Activated naive CD4-positive, alpha-beta T cell treated with anti-CD3 and anti-CD28 coated beads for 36 hours (primary cell): ENCODE results near the gene FBXO31. TPM values are rescaled to one million over a fixed set of nuclear protein-coding genes. Genes with fewer than 3 reads are reported as not detected.
A peak's percentile ranks its signal among the peaks of the same experiment; 100 is the strongest.

ENCODE experiments used
- CTCF ChIA-PET: fragments of 350-600 bp; sonication (Branson Sonifier 250); formaldehyde crosslinking; loops from one replicate; lab custom pipeline; 2021; ENCODE audit warnings: antibody characterized with exemption; lab: Charles Lee
- DNase-seq: peaks from one replicate; pipeline ENCODE4 v3.0.0-alpha.2; 2020
- H3K27ac Mint-ChIP-seq: one replicate; pipeline ENCODE4 v1.8.0; 2021; ENCODE audit warnings: mild to moderate bottlenecking, mixed read lengths
- H3K27me3 Mint-ChIP-seq: one replicate; pipeline ENCODE4 v1.8.0; 2021; ENCODE audit warnings: low read depth, mixed read lengths
- H3K36me3 Mint-ChIP-seq: one replicate; pipeline ENCODE4 v1.8.0; 2021; ENCODE audit warnings: low read depth, mixed read lengths
- H3K4me1 Mint-ChIP-seq: one replicate; pipeline ENCODE4 v1.8.0; 2021; ENCODE audit warnings: low read depth, mixed read lengths
- H3K4me3 Mint-ChIP-seq: one replicate; pipeline ENCODE4 v1.8.0; 2021; ENCODE audit warnings: mild to moderate bottlenecking, moderate library complexity, mixed read lengths
- H3K9me3 Mint-ChIP-seq: one replicate; pipeline ENCODE4 v1.8.0; 2021; ENCODE audit warnings: mixed read lengths
- intact Hi-C: fragments of 100-400 bp; cut with micrococcal nuclease; formaldehyde crosslinking; loops from one replicate; pipeline ENCODE4 v1.15.1; 2023
- total RNA-seq, 2 experiments: library from RNA; stranded (reverse); gene quantifications; one replicate each; pipeline ENCODE4 v1.2.3, GENCODE V29; 2021

FBXO31 gene
- total RNA-seq, 2 experiments from 2014 or later: 26.4 to 26.7 TPM

GRCh38 chr16:87409781-87410180 is 26.2 kb upstream of the FBXO31 start:
- Mint-ChIP-seq H3K27me3 (no peaks in the 10 kb centered on the region), H3K4me1 (no peaks in the 10 kb centered on the region), H3K9me3 (no peaks in the 10 kb centered on the region), H3K36me3 (peaks cover 9% of the 10 kb centered on the region), H3K4me3 (no peak overlapping the region), H3K27ac (no peak overlapping the region)
- no peak for DNase-seq
- intact Hi-C loops: no loop called here
- CTCF ChIA-PET: interaction anchor here (1.0 kb wide), 1 partner anchor 15 kb away, joined by 3 read pairs; no protein-coding TSS in a partner anchor

- intact Hi-C loops: no loop called here
- no peak for DNase-seq
- Mint-ChIP-seq H3K9me3 (no peaks in the 10 kb centered on the region), H3K36me3 (peaks cover 9% of the 10 kb centered on the region), H3K4me3 (no peak overlapping the region), H3K27ac (no peak overlapping the region), H3K4me1 (no peaks in the 10 kb centered on the region), H3K27me3 (no peaks in the 10 kb centered on the region)
- CTCF ChIA-PET: no interaction called here
These were observed 25.6 kb upstream of the FBXO31 start for GRCh38 chr16:87409153-87409552.

GRCh38 chr16:87407511-87408112 is 24.0 kb upstream of the FBXO31 start:
- intact Hi-C loops: no loop called here
- no peaks in the 10 kb centered on the region for H3K4me1 Mint-ChIP-seq
- H3K9me3 Mint-ChIP-seq: no peaks in the 10 kb centered on the region
- no peak for DNase-seq
- no peak overlapping the region for H3K27ac Mint-ChIP-seq
- H3K4me3 Mint-ChIP-seq: no peak overlapping the region
- H3K27me3 Mint-ChIP-seq: no peaks in the 10 kb centered on the region
- peaks cover 11% of the 10 kb centered on the region for H3K36me3 Mint-ChIP-seq
- CTCF ChIA-PET: interaction anchor here (1.1 to 1.8 kb wide), 3 partner anchors 10 to 229 kb away, joined by 4 to 7 read pairs (median 7); no protein-coding TSS in a partner anchor

DNA sequence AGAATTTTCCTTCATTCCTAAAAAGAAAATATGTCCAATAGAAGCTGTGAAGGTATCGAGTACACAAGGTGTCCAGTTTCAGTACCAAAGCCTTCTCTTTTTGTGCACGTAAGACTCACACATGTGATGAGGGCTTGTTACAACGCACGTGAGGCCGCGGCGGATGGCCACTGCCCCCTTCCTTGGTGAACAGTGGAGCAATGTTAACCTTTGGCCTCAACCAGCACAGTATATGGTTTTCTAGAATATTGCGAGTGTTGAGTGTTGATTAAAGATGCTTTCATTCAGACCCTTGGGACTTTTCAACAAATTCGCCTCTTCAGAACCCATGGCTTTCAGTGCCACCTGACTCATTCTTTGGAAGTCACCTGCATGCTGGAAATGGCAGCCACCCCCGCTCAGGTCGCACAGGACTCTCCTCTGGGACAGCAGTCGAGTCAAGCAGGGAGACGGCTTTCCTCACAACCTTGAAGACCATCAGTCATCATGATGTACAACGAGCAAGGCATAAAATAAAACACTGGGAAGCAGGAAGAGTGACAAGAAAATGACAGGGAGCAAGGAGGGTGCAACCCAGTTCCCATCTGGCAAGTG is 23.0 kb upstream of the FBXO31 start:
- Mint-ChIP-seq H3K36me3 (peaks cover 14% of the 10 kb centered on the region), H3K4me3 (no peak overlapping the region), H3K9me3 (no peaks in the 10 kb centered on the region), H3K27me3 (no peaks in the 10 kb centered on the region), H3K27ac (peak overlapping the region; percentile 53), H3K4me1 (no peaks in the 10 kb centered on the region)
- CTCF ChIA-PET: interaction anchor here (1.1 to 1.3 kb wide), 2 partner anchors 11 to 230 kb away, joined by 4 to 7 read pairs; no protein-coding TSS in a partner anchor
- no peak for DNase-seq
- intact Hi-C loops: no loop called here

DNA sequence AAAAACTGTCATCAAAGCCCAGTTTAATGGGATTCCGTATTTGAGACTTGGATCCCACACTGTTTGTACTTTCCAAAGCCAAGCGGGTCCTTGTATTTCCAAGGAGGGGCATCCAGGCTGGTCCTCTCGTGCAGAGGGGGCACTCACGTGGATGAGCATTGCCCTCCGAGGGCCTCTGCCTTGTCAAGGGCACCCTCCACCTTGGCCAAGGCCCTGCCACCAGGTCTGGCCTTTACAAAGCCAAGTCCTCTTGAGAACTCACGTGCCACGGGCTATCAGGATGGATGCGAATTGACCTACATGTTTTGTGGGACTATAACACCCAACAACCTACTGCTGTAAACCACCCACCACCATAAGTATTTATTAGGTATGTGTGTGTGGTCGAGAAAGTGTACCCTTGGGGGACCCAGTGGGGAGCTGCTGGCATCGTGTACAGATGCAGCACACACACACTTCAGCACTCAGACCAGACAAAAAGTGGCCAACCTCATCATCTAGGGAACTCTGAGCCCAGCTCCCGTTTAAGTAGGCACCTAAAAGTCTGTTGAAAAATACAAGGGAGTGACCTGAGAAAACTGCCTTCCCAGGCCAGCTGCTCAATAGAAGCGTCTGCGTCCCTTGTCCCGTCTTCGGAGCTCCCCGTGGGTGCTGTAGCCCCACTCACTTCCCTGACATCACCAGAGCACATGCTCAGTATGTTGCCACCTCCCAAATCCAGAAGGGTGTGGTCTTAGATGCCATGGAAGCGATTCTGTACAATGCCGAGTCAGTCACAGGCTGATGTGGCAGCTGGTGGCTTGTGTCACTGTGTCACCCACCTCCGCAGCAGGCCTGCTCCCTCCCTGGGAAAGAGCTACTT is 21.4 kb upstream of the FBXO31 start:
- no peak overlapping the region for H3K27ac Mint-ChIP-seq
- H3K4me1 Mint-ChIP-seq: peaks cover 3% of the 10 kb centered on the region
- no peak overlapping the region for H3K4me3 Mint-ChIP-seq
- no peak for DNase-seq
- H3K27me3 Mint-ChIP-seq: no peaks in the 10 kb centered on the region
- intact Hi-C loops: no loop called here
- peaks cover 15% of the 10 kb centered on the region for H3K36me3 Mint-ChIP-seq
- CTCF ChIA-PET: interaction anchor here (0.6 kb wide), 1 partner anchor 362 kb away, joined by 3 read pairs; no protein-coding TSS in a partner anchor
- no peaks in the 10 kb centered on the region for H3K9me3 Mint-ChIP-seq

GRCh38 chr16:87395181-87395842 is 11.7 kb upstream of the FBXO31 start:
- CTCF ChIA-PET: interaction anchor here (0.7 to 3.5 kb wide), 8 partner anchors 11 to 240 kb away, joined by 3 to 21 read pairs (median 6); partner anchors contain the start of genes C16orf95 and FBXO31
- intact Hi-C loops: no loop called here
- Mint-ChIP-seq H3K36me3 (peaks cover 9% of the 10 kb centered on the region), H3K4me1 (peaks cover 30% of the 10 kb centered on the region), H3K4me3 (no peak overlapping the region), H3K9me3 (no peaks in the 10 kb centered on the region), H3K27me3 (no peaks in the 10 kb centered on the region), H3K27ac (no peak overlapping the region)
- DNase-seq: no peak

DNA sequence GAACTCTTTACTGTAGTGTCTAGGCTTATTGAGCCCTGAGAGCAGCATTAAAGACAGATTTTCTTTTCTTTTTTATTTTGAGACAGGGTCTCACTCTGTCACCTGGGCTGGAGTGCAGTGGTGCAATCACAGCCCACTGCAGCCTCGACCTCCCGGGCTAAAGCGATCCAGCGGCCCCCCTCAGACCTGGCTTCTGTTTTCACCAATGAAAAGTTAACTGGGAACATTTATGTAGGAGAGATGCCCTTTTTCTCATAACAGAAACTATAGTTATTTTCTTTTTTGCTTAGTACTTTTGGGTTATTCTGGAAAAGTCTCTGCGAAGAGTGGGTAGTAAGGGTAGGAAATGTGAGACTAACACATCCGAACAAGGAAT is 10.1 kb upstream of the FBXO31 start:
- Mint-ChIP-seq H3K36me3 (peaks cover 7% of the 10 kb centered on the region), H3K4me3 (peak overlapping the region; percentile 85), H3K27ac (peak overlapping the region; percentile 88), H3K4me1 (peaks cover 39% of the 10 kb centered on the region), H3K27me3 (no peaks in the 10 kb centered on the region), H3K9me3 (no peaks in the 10 kb centered on the region)
- no peak for DNase-seq
- CTCF ChIA-PET: interaction anchor here (0.7 to 3.5 kb wide), 14 partner anchors 10 to 242 kb away, joined by 3 to 21 read pairs (median 4); partner anchors contain the start of genes C16orf95 and FBXO31
- intact Hi-C loops: loop anchor here (1.0 to 5.0 kb wide), 8 partner anchors 69 to 831 kb away; partner anchors contain the start of gene C16orf95

DNA sequence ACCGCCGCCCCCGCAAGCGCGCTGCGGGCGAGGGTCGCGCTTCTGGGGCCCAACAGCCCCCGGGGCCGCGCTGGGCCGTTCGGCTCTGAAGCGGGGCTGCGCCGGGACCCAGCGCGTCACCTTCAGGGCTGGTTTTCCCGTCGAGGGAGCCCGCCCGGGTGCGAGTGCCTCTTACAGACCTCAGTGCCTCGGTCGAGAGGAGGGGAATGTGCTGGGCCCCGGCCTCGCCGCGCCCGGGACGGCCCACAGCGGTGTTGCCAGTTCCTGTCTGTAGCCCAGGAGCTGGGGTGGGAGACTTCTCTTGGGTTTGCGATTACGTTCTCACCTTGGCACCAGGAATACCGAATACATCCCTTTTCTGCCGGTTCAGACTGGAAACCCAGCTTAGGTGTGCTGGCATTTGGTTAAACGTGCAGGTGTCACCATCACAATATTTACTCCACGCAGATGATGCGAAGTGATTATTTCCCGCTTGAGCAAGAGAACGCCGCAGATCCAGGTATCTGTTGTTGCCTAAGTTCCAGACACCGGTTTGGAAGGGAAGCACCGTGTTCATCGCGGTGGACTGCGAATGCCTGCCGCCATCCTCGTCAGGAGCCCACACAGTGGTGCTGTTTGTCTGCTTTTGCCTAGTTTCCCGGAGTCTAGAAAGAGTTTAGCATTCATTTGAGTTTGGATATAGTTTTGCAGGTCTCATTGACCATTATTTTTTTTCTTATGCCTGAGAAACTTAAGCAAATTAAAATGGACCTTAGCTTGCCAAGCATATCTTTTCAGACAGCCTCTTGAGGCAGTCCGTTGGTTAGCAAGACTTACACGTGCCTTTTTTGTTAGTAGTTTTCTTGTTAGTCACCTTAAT is 9.5 kb upstream of the FBXO31 start:
- Mint-ChIP-seq H3K27ac (peak overlapping the region; percentile 88), H3K4me1 (peaks cover 45% of the 10 kb centered on the region)

DNA sequence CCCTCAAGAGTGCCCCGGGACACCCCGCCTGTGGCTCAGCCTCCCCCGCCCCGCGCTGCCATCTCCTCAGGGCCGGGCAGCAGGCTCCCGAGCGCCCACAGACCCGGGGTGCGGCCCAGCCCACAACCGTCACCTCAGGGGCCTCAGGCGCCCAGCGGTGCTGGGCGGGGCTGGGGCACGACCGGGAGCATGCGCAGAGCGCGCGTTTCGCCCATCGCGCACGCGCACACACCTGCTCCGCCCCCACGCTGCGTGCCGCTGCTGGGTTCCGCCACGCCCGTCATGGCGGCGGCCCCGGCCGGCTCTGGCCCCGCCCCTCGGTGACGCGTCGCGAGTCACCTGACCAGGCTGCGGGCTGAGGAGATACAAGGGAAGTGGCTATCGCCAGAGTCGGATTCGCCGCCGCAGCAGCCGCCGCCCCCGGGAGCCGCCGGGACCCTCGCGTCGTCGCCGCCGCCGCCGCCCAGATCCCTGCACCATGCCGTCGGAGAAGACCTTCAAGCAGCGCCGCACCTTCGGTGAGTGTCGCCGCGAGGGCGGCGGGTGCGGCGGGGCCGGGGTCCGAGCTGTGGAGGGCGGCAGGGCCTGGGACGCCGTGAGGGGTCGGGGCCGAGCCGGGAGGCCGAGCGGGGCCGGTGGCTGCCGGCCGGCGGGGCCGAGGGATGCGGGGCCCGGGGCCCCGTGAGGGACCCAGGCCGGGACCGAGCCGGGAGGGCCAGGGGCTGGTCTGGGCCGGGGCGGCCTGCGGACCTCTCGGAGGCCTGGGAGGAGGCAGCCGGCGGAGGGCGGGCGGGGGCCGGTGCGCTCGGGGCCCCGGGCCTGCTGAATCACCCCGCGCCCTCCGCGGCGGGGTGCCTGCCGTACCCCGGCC is 8.6 kb upstream of the FBXO31 start, which contains the start of gene MAP1LC3B:
Gene MAP1LC3B (plus strand): TSS at position 387 of the 871 bp plus-strand sequence. CDS start 92 bp downstream, at position 479.
- CTCF ChIA-PET: interaction anchor here (0.9 to 3.5 kb wide), 2 partner anchors 9 to 243 kb away, joined by 3 to 21 read pairs; partner anchors contain the start of gene FBXO31
- Mint-ChIP-seq H3K4me3 (peak within 1 kb of the TSS; percentile 92), H3K9me3 (no peaks in the 10 kb centered on the region), H3K27ac (peak within 1 kb of the TSS; percentile 97), H3K36me3 (peaks cover 7% of the 10 kb centered on the region), H3K27me3 (no peaks in the 10 kb centered on the region), H3K4me1 (peaks cover 53% of the 10 kb centered on the region)
- DNase-seq: peak; percentile 97
- intact Hi-C loops: loop anchor here (1.0 to 5.0 kb wide), 7 partner anchors 9 to 830 kb away; partner anchors contain the start of genes FBXO31 and ZCCHC14

More for the DNA sequence above, 9.5 kb upstream of the FBXO31 start:
- H3K9me3 Mint-ChIP-seq: no peaks in the 10 kb centered on the region
- CTCF ChIA-PET: interaction anchor here (0.5 to 3.5 kb wide), 6 partner anchors 9 to 242 kb away, joined by 3 to 21 read pairs (median 3); partner anchors contain the start of gene FBXO31
- peak overlapping the region; percentile 85 for H3K4me3 Mint-ChIP-seq
- H3K36me3 Mint-ChIP-seq: peaks cover 7% of the 10 kb centered on the region
- peak; percentile 65 for DNase-seq
- intact Hi-C loops: loop anchor here (1.0 to 5.0 kb wide), 8 partner anchors 10 to 831 kb away; partner anchors contain the start of genes FBXO31 and ZCCHC14
- H3K27me3 Mint-ChIP-seq: no peaks in the 10 kb centered on the region
